H1 (cell line): ENCODE measurements around the gene TNS1.

Experiments used
- CEBPB ChIP-seq: IDR thresholded peaks from 2 replicates; pipeline ENCODE4 v1.6.1; 2012; ENCODE audit warnings: low read depth, low read length
- CHD2 ChIP-seq: IDR thresholded peaks from 2 replicates; pipeline ENCODE4 v1.6.1; 2012; ENCODE audit warnings: low read length, improper control_type of control experiment
- FOSL1 ChIP-seq: IDR thresholded peaks from 2 replicates; pipeline ENCODE4 v1.6.1; 2011; ENCODE audit warnings: mild to moderate bottlenecking, low read depth, low read length, moderate library complexity; ENCODE audit not compliant: insufficient read depth
- GABPA ChIP-seq: IDR thresholded peaks from 2 replicates; pipeline ENCODE4 v1.6.1; 2011; ENCODE audit warnings: mild to moderate bottlenecking, low read length, moderate library complexity, borderline replicate concordance; ENCODE audit not compliant: insufficient read depth
- JUN ChIP-seq: IDR thresholded peaks from 2 replicates; pipeline ENCODE4 v1.6.1; 2011; ENCODE audit warnings: low read depth, mild to moderate bottlenecking, improper control_type of control experiment, low read length
- POLR2A ChIP-seq, 2 experiments: IDR thresholded peaks; 1 replicate in 1 of 2; 2 replicates in 1 of 2; pipeline ENCODE4 v1.6.1; 2011; ENCODE audit warnings: low read depth in 2 of 2, low read length in 2 of 2, mild to moderate bottlenecking in 2 of 2; ENCODE audit errors: control extremely low read depth in 1 of 2
- POLR2AphosphoS5 ChIP-seq: IDR thresholded peaks from 2 replicates; pipeline ENCODE4 v1.6.1; 2011; ENCODE audit warnings: low read depth, low read length
- RAD21 ChIP-seq, 2 experiments: IDR thresholded peaks in 1 of 2; conservative IDR thresholded peaks in 1 of 2; 2 replicates each; pipeline ENCODE4 v1.6.1; 2011; ENCODE audit warnings: low read depth in 2 of 2, low read length in 2 of 2, improper control_type of control experiment in 1 of 2, inconsistent platforms in 1 of 2, mild to moderate bottlenecking in 1 of 2, moderate library complexity in 1 of 2
- SP1 ChIP-seq: IDR thresholded peaks from 2 replicates; pipeline ENCODE4 v1.6.1; 2011; ENCODE audit warnings: low read depth, low read length
- SUZ12 ChIP-seq: fragments of 200-600 bp; sonication (generic); IDR thresholded peaks from 2 replicates; pipeline ENCODE4 v1.6.1; 2012; ENCODE audit warnings: mild to moderate bottlenecking, inconsistent platforms, low read length, moderate library complexity, mixed read lengths
- TAF1 ChIP-seq: IDR thresholded peaks from 2 replicates; pipeline ENCODE4 v1.6.1; 2011; ENCODE audit warnings: mild to moderate bottlenecking, low read depth, low read length
- TF ChIP-seq, protein P1 (sequence below), 3 experiments: IDR thresholded peaks; 1 replicate in 2 of 3; 2 replicates in 1 of 3; pipeline versions ENCODE4 v1.5.1 to v1.6.1; 2011; ENCODE audit warnings: low read length in 3 of 3, mild to moderate bottlenecking in 3 of 3, inconsistent platforms in 2 of 3, low read depth in 1 of 3, moderate library complexity in 1 of 3; ENCODE audit not compliant: insufficient read depth in 1 of 3; ENCODE audit errors: control extremely low read depth in 1 of 3

DNA sequence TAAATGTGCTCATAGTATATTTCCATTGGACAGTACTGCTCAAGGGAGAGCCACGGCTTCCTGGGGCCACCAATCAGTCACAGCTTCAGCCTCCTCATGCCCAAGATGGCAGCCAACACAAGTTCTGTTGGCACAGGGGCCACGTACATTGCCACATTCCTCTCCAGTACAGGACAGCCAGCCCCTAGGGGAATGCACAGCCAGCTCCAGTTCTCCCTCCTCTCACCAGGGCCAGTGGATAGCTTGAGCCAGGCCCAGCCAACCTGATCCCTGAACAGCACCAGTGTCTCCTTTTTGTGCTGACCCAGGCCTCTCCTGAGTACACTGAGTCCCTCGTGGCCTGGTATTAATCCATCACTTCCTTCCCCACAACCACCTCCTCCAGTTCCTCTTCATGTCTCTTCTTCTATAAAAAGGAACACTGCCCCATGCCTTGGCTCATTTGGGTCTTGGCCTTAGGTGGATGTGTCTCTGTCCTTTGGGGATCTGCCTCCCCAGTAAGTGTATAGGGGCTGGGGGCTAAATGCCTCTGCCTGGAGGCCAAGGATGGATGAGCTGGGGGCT is 168.7 kb downstream of the TNS1 start:
- TF ChIP-seq GABPA (no peak), SP1 (no peak), JUN (no peak), CEBPB (no peak), RAD21 (IDR thresholded peaks at IDR 0.05 in 1 of 2, conservative IDR thresholded peaks at IDR 0.05 in 1 of 2; ENCODE audit: low read depth in 2 of 2, low read length in 2 of 2) (no peak), CHD2 (no peak), POLR2AphosphoS5 (no peak), TAF1 (no peak), POLR2A (IDR thresholded peaks at IDR 0.05; ENCODE audit: control extremely low read depth in 1 of 2, low read depth in 2 of 2, low read length in 2 of 2) (no peak), SUZ12 (no peak), FOSL1 (no peak)
- TF ChIP-seq, protein P1, sequence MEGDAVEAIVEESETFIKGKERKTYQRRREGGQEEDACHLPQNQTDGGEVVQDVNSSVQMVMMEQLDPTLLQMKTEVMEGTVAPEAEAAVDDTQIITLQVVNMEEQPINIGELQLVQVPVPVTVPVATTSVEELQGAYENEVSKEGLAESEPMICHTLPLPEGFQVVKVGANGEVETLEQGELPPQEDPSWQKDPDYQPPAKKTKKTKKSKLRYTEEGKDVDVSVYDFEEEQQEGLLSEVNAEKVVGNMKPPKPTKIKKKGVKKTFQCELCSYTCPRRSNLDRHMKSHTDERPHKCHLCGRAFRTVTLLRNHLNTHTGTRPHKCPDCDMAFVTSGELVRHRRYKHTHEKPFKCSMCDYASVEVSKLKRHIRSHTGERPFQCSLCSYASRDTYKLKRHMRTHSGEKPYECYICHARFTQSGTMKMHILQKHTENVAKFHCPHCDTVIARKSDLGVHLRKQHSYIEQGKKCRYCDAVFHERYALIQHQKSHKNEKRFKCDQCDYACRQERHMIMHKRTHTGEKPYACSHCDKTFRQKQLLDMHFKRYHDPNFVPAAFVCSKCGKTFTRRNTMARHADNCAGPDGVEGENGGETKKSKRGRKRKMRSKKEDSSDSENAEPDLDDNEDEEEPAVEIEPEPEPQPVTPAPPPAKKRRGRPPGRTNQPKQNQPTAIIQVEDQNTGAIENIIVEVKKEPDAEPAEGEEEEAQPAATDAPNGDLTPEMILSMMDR (IDR thresholded peaks at IDR 0.05; ENCODE audit: control extremely low read depth in 1 of 3, insufficient read depth in 1 of 3, low read depth in 1 of 3, low read length in 3 of 3), result no peak
